ENCODE data around the gene VSNL1.

The VSNL1 gene

DNA sequence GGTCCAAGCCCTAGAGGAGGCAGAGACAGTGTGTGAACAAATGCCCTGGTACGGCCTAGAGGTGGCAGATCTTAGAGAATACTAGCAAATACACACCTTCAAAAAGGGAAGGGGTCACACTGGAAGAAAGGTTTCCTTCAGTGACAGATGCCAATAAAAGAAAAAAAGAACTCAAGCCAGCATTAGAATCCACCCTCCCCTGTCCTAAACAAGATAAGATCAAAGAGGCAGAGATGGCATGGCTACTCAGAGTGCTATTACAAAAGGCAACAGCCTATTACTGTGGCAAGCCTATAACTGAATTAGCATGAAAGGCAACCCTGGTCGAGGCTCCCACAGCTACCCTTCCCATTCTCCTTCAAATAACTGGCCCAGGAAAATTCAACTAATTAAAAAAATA lies 143.5 kb downstream of the VSNL1 start:
- DNase-seq (ENCODE audit: insufficient read length) (no peak), FAIRE-seq (no peak)
- TF ChIP-seq POLR2AphosphoS5 (IDR thresholded peaks at IDR 0.05; ENCODE audit: low read depth, low read length) (no peak), POLR2A (IDR thresholded peaks at IDR 0.05; ENCODE audit: low read depth, low read length) (no peak), TAF1 (IDR thresholded peaks at IDR 0.05; ENCODE audit: borderline replicate concordance, low read depth, low read length) (no peak)

DNA sequence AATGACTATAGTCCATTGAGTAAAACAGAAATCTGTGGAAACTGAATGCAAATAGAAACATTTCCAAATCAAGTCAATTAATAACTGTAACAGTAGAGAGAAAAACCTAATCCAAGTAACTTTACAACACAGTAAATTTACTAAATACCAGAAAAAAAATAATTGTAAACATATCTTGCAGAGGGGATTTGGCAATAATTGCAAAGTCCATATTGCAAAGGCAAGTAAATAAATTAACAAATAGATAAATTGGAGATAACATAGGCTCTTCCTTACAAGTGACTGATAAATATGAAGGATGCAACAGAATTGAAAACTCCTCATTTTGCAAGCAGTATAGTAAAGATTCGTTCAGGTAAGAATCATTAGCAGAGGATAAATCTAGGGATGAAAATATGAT lies 148.1 kb downstream of the VSNL1 start:
- DNase-seq (ENCODE audit: insufficient read length) (no peak), FAIRE-seq (no peak)
- no peak for TF ChIP-seq TAF1 (IDR thresholded peaks at IDR 0.05; ENCODE audit: borderline replicate concordance, low read depth, low read length)
- no peak for TF ChIP-seq POLR2AphosphoS5 (IDR thresholded peaks at IDR 0.05; ENCODE audit: low read depth, low read length)
- no peak for TF ChIP-seq POLR2A (IDR thresholded peaks at IDR 0.05; ENCODE audit: low read depth, low read length)

DNA sequence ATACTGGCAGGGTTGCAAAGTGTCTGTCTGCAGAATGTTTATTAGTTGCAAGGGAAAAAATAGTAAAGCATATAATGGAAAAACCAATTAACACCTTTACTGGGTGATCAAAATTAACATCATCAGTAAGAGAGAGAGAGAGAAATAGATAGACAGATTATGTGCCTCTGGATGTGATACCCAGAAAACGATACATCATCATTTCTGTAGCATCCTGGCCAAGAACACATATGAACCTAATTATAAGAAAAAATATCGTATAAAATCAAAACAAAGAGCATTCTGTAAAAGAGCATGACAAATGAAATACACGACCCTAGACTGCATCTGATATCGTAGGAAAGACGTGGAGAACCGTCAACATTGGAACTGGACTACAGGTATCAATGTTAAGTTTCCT lies 148.5 kb downstream of the VSNL1 start:
- FAIRE-seq = no peak
- no peak for TF ChIP-seq TAF1 (IDR thresholded peaks at IDR 0.05; ENCODE audit: borderline replicate concordance, low read depth, low read length)
- TF ChIP-seq POLR2A (IDR thresholded peaks at IDR 0.05; ENCODE audit: low read depth, low read length) = no peak
- no peak for TF ChIP-seq POLR2AphosphoS5 (IDR thresholded peaks at IDR 0.05; ENCODE audit: low read depth, low read length)
- DNase-seq (ENCODE audit: insufficient read length) = no peak

DNA sequence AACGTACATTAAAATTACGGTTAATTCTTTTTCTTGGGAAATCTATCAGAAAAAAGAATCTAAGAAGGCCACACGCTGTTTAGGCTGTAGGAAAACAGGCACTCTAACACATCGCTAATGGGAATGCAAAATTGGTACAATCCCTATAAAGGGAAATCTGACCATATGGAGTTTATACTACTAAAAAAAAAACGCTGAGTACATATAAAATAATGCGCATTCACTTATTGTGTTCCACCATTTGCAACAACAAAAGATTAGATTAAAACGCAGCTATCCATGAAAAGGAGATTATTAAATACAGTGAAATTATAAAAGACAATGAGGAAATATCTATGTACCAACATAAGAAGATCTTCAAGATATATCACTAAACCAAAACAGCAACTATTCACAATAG lies 150.3 kb downstream of the VSNL1 start:
- FAIRE-seq (no peak), DNase-seq (ENCODE audit: insufficient read length) (no peak)
- TF ChIP-seq POLR2AphosphoS5 (IDR thresholded peaks at IDR 0.05; ENCODE audit: low read depth, low read length) = no peak
- TF ChIP-seq POLR2A (IDR thresholded peaks at IDR 0.05; ENCODE audit: low read depth, low read length) = no peak
- no peak for TF ChIP-seq TAF1 (IDR thresholded peaks at IDR 0.05; ENCODE audit: borderline replicate concordance, low read depth, low read length)
